Activated CD4-positive, alpha-beta T cell treated with anti-CD3 and anti-CD28 coated beads, Interleukin-2, amount 10 ng/mL, durations not matched to agents 24 days and 14 days (primary cell): Measurements from ENCODE around the gene OR12D2. TPM values are rescaled to one million over a fixed set of nuclear protein-coding genes. Genes with fewer than 3 reads are reported as not detected.
"Not testable (repeated sequence)": the region's sequence is repeated elsewhere in the genome, so short reads cannot be mapped to it uniquely, and the experiment has no call there.

ENCODE experiments used
- DNase-seq: peaks from one replicate; pipeline ENCODE4 v3.0.0; 2022
- H3K27ac Mint-ChIP-seq: one replicate; pipeline ENCODE4 v1.8.0; 2022; ENCODE audit warnings: mild to moderate bottlenecking, mixed read lengths
- H3K27me3 Mint-ChIP-seq: one replicate; pipeline ENCODE4 v1.8.0; 2022; ENCODE audit warnings: mixed read lengths
- H3K36me3 Mint-ChIP-seq: one replicate; pipeline ENCODE4 v1.8.0; 2022; ENCODE audit warnings: low read depth, mild to moderate bottlenecking, mixed read lengths
- H3K4me1 Mint-ChIP-seq: one replicate; pipeline ENCODE4 v1.8.0; 2021; ENCODE audit warnings: mixed read lengths
- H3K4me3 Mint-ChIP-seq: one replicate; pipeline ENCODE4 v1.8.0; 2022; ENCODE audit warnings: mild to moderate bottlenecking, moderate library complexity, mixed read lengths
- H3K9me3 Mint-ChIP-seq: one replicate; pipeline ENCODE4 v1.8.0; 2021; ENCODE audit warnings: mixed read lengths
- intact Hi-C: fragments of 100-400 bp; cut with micrococcal nuclease; formaldehyde crosslinking; loops from one replicate; pipeline ENCODE4 v1.15.1; 2023
- total RNA-seq: library from RNA; stranded (reverse); gene quantifications from 2 replicates; pipeline ENCODE4 v1.2.3, GENCODE V29; 2022

OR12D2 gene
- total RNA-seq, 1 donor from 2014 or later: not detected

GRCh38 chr6:29426654-29427053 lies 31.2 kb downstream of the OR12D2 start:
- Mint-ChIP-seq H3K4me1 (no peaks in the 10 kb centered on the region), H3K36me3 (no peaks in the 10 kb centered on the region), H3K9me3 (no peaks in the 10 kb centered on the region), H3K27me3 (peaks cover 7% of the 10 kb centered on the region), H3K27ac (no peak overlapping the region), H3K4me3 (no peak overlapping the region)
- DNase-seq: no peak
- intact Hi-C loops: no loop called here

- peaks cover 21% of the 10 kb centered on the region for H3K27me3 Mint-ChIP-seq
- H3K27ac Mint-ChIP-seq, H3K9me3 Mint-ChIP-seq, H3K4me3 Mint-ChIP-seq, H3K36me3 Mint-ChIP-seq, intact Hi-C loops, H3K4me1 Mint-ChIP-seq, DNase-seq: not testable (repeated sequence)
These were observed 41.3 kb downstream of the OR12D2 start for GRCh38 chr6:29436730-29437129.

GRCh38 chr6:29439006-29439405 lies 43.6 kb downstream of the OR12D2 start, which contains the start of gene OR10C1:
OR10C1 (plus strand) TSS chr6:29439306; CDS start chr6:29440016, 710 bp downstream.
- H3K4me3 Mint-ChIP-seq: no peak within 1 kb of the TSS
- peaks cover 10% of the 10 kb centered on the region for H3K27me3 Mint-ChIP-seq
- no peaks in the 10 kb centered on the region for H3K4me1 Mint-ChIP-seq
- DNase-seq: no peak
- no peak within 1 kb of the TSS for H3K27ac Mint-ChIP-seq
- intact Hi-C loops: no loop called here
- peaks cover 2% of the 10 kb centered on the region for H3K9me3 Mint-ChIP-seq
- no peaks in the 10 kb centered on the region for H3K36me3 Mint-ChIP-seq

GRCh38 chr6:29442719-29443118 lies 47.3 kb downstream of the OR12D2 start:
- DNase-seq: no peak
- Mint-ChIP-seq H3K36me3 (no peaks in the 10 kb centered on the region), H3K4me1 (no peaks in the 10 kb centered on the region), H3K4me3 (no peak overlapping the region), H3K27me3 (peaks cover 14% of the 10 kb centered on the region), H3K9me3 (no peaks in the 10 kb centered on the region), H3K27ac (no peak overlapping the region)
- intact Hi-C loops: no loop called here

DNA sequence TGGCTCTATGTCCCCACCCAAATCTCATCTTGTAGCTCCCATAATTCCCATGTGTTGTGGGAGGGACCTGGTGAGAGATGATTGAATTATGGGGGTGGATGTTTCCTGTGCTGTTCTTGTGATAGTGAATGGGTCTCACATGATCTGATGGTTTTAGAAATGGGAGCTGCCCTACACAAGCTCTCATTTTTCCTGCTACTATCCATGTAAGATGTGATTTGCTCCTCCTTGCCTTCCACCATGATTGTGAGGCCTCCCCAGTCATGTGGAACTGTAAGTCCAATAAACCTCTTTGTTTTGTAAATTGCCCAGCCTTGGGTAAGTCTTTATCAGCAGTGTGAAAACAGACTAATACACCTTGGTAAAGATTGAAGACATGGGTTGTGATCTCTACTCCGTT lies 48.6 kb downstream of the OR12D2 start:
- H3K36me3 Mint-ChIP-seq, intact Hi-C loops, DNase-seq, H3K4me3 Mint-ChIP-seq, H3K9me3 Mint-ChIP-seq, H3K4me1 Mint-ChIP-seq, H3K27ac Mint-ChIP-seq: not testable (repeated sequence)
- H3K27me3 Mint-ChIP-seq: peaks cover 17% of the 10 kb centered on the region

Other genes with a start within 250 kb of the OR12D2 start
- gene OR2J2, start 224.7 kb upstream of the OR12D2 start, total RNA-seq: not detected in 2 replicates
- not detected in 2 replicates for gene OR14J1, start 93.9 kb upstream of the OR12D2 start, total RNA-seq
- gene OR5V1, start 26.8 kb upstream of the OR12D2 start, total RNA-seq: not detected in 2 replicates
- not detected in 2 replicates for gene OR12D3, start 20.3 kb upstream of the OR12D2 start, total RNA-seq
- gene OR12D1, start 19.3 kb downstream of the OR12D2 start, total RNA-seq: not detected in 2 replicates
- gene OR10C1, start 43.7 kb downstream of the OR12D2 start, total RNA-seq: not detected in 2 replicates
- not detected in 2 replicates for gene OR11A1, start 61.4 kb downstream of the OR12D2 start, total RNA-seq
- gene OR2H1, start 61.5 kb downstream of the OR12D2 start, total RNA-seq: not detected in 2 replicates
- gene MAS1L, start 92.3 kb downstream of the OR12D2 start, total RNA-seq: not detected in 2 replicates
- gene UBD, start 164.1 kb downstream of the OR12D2 start, total RNA-seq: 0.49 and 0.62 TPM in 2 replicates
- not detected in 2 replicates for gene OR2H2, start 189.5 kb downstream of the OR12D2 start, total RNA-seq
- gene GABBR1, start 237.6 kb downstream of the OR12D2 start, total RNA-seq: 20.4 and 24.0 TPM in 2 replicates